Heart right ventricle (tissue), 16 donors: ENCODE measurements around the gene GABRA6. TPM values are rescaled to one million over a fixed set of nuclear protein-coding genes. Genes with fewer than 3 reads are reported as not detected.

Experiments
- ATAC-seq, 8 donors: fragments of 200-7000 bp; cut with Tn5 transposase; one replicate each; pipeline ENCODE4 v1.9.1; 2020; ENCODE audit warnings: mild to moderate bottlenecking in 8 of 8, moderate library complexity in 8 of 8, moderate number of reproducible peaks in 1 of 8
- DNase-seq, 2 donors: peaks; one replicate each; pipeline ENCODE4 v3.0.0-alpha.2; 2020
- H3K27ac ChIP-seq, 10 donors: fragments of 200-600 bp; sonication (generic) in 2 of 10; one replicate each; pipeline versions ENCODE4 v1.5.0 to v1.8.0; 2020 to 2022; ENCODE audit warnings: mild to moderate bottlenecking in 3 of 10
- H3K27me3 ChIP-seq, 7 donors: fragments of 200-600 bp; one replicate each; pipeline ENCODE4 v1.8.0; 2021 to 2022; ENCODE audit warnings: mild to moderate bottlenecking in 2 of 7
- H3K36me3 ChIP-seq, 9 donors: fragments of 200-600 bp; sonication (generic) in 1 of 9; one replicate each; pipeline versions ENCODE4 v1.5.0 to v1.8.0; 2020 to 2022; ENCODE audit warnings: mild to moderate bottlenecking in 2 of 9
- H3K4me1 ChIP-seq, 9 donors: fragments of 200-600 bp; sonication (generic) in 1 of 9; one replicate each; pipeline versions ENCODE4 v1.5.0 to v1.8.0; 2020 to 2022; ENCODE audit warnings: mild to moderate bottlenecking in 4 of 9
- H3K4me3 ChIP-seq, 10 donors: fragments of 200-600 bp; sonication (generic) in 2 of 10; one replicate each; pipeline versions ENCODE4 v1.5.0 to v1.8.0; 2020 to 2022; ENCODE audit warnings: mild to moderate bottlenecking in 7 of 10, moderate library complexity in 2 of 10
- H3K9me3 ChIP-seq, 11 donors: fragments of 200-600 bp in 10 of 11; sonication (generic) in 2 of 11; one replicate each; pipeline versions ENCODE4 v1.5.0 to v1.8.0; 2013 to 2022; ENCODE audit warnings: mild to moderate bottlenecking in 2 of 11, control low read depth in 1 of 11, moderate library complexity in 1 of 11
- CTCF ChIP-seq, 9 donors: fragments of 200-600 bp; sonication (generic) in 2 of 9; IDR thresholded peaks; one replicate each; pipeline versions ENCODE4 v1.5.0 to v1.8.0; 2021 to 2022; ENCODE audit warnings: antibody characterized with exemption in 9 of 9, mild to moderate bottlenecking in 5 of 9, moderate library complexity in 1 of 9
- WGBS, 2 donors: extraction: QIAGEN DNeasy Blood & Tissue Kit; methylation state at CpG; one replicate each; pipeline ENCODE4 v1.1.7; 2013; ENCODE audit warnings: inconsistent platforms in 1 of 2; 5-methylcytosine and 5-hydroxymethylcytosine counted together
- intact Hi-C, 10 donors: fragments of 100-400 bp; cut with DNase I; formaldehyde crosslinking; loops; one replicate each; pipeline versions ENCODE4 v1.11.1 to v1.14.2; 2022
- polyA plus RNA-seq, 2 donors: library from polyadenylated mRNA; stranded (reverse); fragments of 200-250 nt; gene quantifications; one replicate each; pipeline ENCODE4 v1.2.3, GENCODE V29; 2013
- total RNA-seq, 10 donors: library from RNA; stranded (reverse); fragmentation: NEBNext Ultra II Directional in 3 of 10; extraction: Animal tissue kit (Norgen Biotek cat#: 25700) in 3 of 10; gene quantifications; one replicate each; pipeline versions ENCODE4 v1.2.1 to v1.2.4, GENCODE V29; 2021 to 2023
- donor health status: Arrhythmogenic right ventricular cardiomyopathy.
- donor health status: ischemic (EF 13 %, LVEDD 7.1; RV severe dilation, severe dysfunction).
- donor health status: healthy with polysubstance abuse.
- donor health status: DM: no; HTN: yes; CAD: no.
- donor health status: DM: no; HTN: no; CAD: no.
- donor health status: ischemic (EF 25% LVEDD 6.9; RV normal size, moderate dysfunction).
- donor health status: ischemic (EF 25% LVEDD 5.7; RV mildly dilated, moderate dysfunction).
- donor health status: healthy.
- donor health status: DM: yes; HTN: yes; CAD: no.
- donor health status: Ischemic cardiomyopathy.
- donor health status: ischemic (EF 35%, LVEDD 5.7; RV mildly dilated, moderate dysfunction).
- donor health status: nonischemic (EF 11% LVEDD 7.7; RV severe dilation, severe dysfunction).
- donor health status: DM: yes; HTN: yes; CAD: no.
- donor health status: PGD.
- donor health status: ischemic (EF 29% LVEDD 5.4; RV normal size, mild dysfunction).
- donor health status: nonischemic (EF 23%, LVEDD 6.1; RV moderate dilation, normal function).

Gene GABRA6
- total and polyA plus RNA-seq, 12 donors, result not detected

- no peak for ATAC-seq
- Histone ChIP-seq H3K4me3 (no peak overlapping the region), H3K27ac (no peak overlapping the region), H3K4me1 (no peaks in the 10 kb centered on the region), H3K27me3 (no peaks in the 10 kb centered on the region), H3K36me3 (no peaks in the 10 kb centered on the region), H3K9me3 (peaks cover 0 to 11% (median 0%) of the 10 kb centered on the region in 11 donors)
- no peak for DNase-seq
- no peak for TF ChIP-seq CTCF (IDR thresholded peaks at IDR 0.05)
- intact Hi-C loops, result no loop called here
- 86 to 90% methylated on average over 1 of the region's 1 CpG for WGBS, 2 donors
Measured at GRCh38 chr5:161740433-161740832, 54.9 kb downstream of the GABRA6 start.

- intact Hi-C loops, result no loop called here
- TF ChIP-seq CTCF (IDR thresholded peaks at IDR 0.05), result no peak
- peaks cover 0 to 20% (median 0%) of the 10 kb centered on the region in 11 donors for H3K9me3 ChIP-seq
- no peak for DNase-seq
- no peaks in the 10 kb centered on the region for H3K36me3 ChIP-seq
- H3K4me3 ChIP-seq, result no peak overlapping the region
- WGBS, 2 donors, result 78 to 86% methylated on average over 2 of the region's 2 CpGs
- ATAC-seq, result no peak
- no peak overlapping the region for H3K27ac ChIP-seq
- no peaks in the 10 kb centered on the region for H3K4me1 ChIP-seq
- H3K27me3 ChIP-seq, result no peaks in the 10 kb centered on the region
Measured at GRCh38 chr5:161744276-161744675, 58.8 kb downstream of the GABRA6 start.

GRCh38 chr5:161745392-161745791 lies 59.9 kb downstream of the GABRA6 start:
- no peaks in the 10 kb centered on the region for H3K36me3 ChIP-seq
- intact Hi-C loops, result no loop called here
- H3K4me3 ChIP-seq, result no peak overlapping the region
- no peaks in the 10 kb centered on the region for H3K27me3 ChIP-seq
- TF ChIP-seq CTCF (IDR thresholded peaks at IDR 0.05), result no peak
- no peak overlapping the region for H3K27ac ChIP-seq
- WGBS, 2 donors, result 40 to 55% methylated on average over 3 of the region's 3 CpGs
- no peaks in the 10 kb centered on the region for H3K4me1 ChIP-seq
- DNase-seq (no peak), ATAC-seq (no peak)
- peaks cover 0 to 20% (median 0%) of the 10 kb centered on the region in 11 donors for H3K9me3 ChIP-seq

GRCh38 chr5:161751265-161751664 lies 65.7 kb downstream of the GABRA6 start:
- Histone ChIP-seq H3K27me3 (no peaks in the 10 kb centered on the region), H3K36me3 (no peaks in the 10 kb centered on the region), H3K4me3 (no peak overlapping the region), H3K4me1 (no peaks in the 10 kb centered on the region), H3K27ac (no peak overlapping the region), H3K9me3 (peaks cover 0 to 22% (median 0%) of the 10 kb centered on the region in 11 donors)
- intact Hi-C loops, result no loop called here
- WGBS, 2 donors, result 83 to 84% methylated on average over 10 of the region's 10 CpGs
- TF ChIP-seq CTCF (IDR thresholded peaks at IDR 0.05), result no peak
- DNase-seq (no peak), ATAC-seq (no peak)

Other genes starting within 250 kb of the GABRA6 start
- under 1 TPM in 9 of 10 donors, not detected in 1; 0.11 to 0.42 (median 0.18) TPM for gene GABRB2, start 139.0 kb upstream of the GABRA6 start, total RNA-seq
- gene GABRB2, start 139.0 kb upstream of the GABRA6 start, polyA plus RNA-seq, result under 1 TPM in 1 of 2 donors, not detected in 1; under 0.01 TPM
- not detected for gene GABRA1, start 162.4 kb downstream of the GABRA6 start, total RNA-seq
- gene GABRA1, start 162.4 kb downstream of the GABRA6 start, polyA plus RNA-seq, result not detected